Heart left ventricle (tissue), 13 donors: ENCODE measurements around the gene ARID2.

ENCODE experiments used
- POLR2A ChIP-seq, 2 donors: fragments of 450-650 bp; IDR thresholded peaks; one replicate each; pipeline ENCODE4 v1.6.1; 2017; ENCODE audit warnings: antibody characterized with exemption in 2 of 2, mild to moderate bottlenecking in 2 of 2, moderate library complexity in 2 of 2
- TF ChIP-seq, protein P1 (sequence below), 12 donors: fragments of 200-600 bp; sonication (generic) in 4 of 12; IDR thresholded peaks; one replicate each; pipeline versions ENCODE4 v1.5.0 to v1.8.0; 2018 to 2022; ENCODE audit warnings: antibody characterized with exemption in 12 of 12, mild to moderate bottlenecking in 5 of 12
- donor health status: ischemic (EF 13 %, LVEDD 7.1; RV severe dilation, severe dysfunction).
- donor health status: DM: no; HTN: yes; CAD: no.
- donor health status: DM: no; HTN: no; CAD: no.
- donor health status: ischemic (EF 25% LVEDD 6.9; RV normal size, moderate dysfunction).
- donor health status: ischemic (EF 25% LVEDD 5.7; RV mildly dilated, moderate dysfunction).
- donor health status: ischemic (EF 35%, LVEDD 5.7; RV mildly dilated, moderate dysfunction).
- donor health status: nonischemic (EF 11% LVEDD 7.7; RV severe dilation, severe dysfunction).
- donor health status: DM: yes; HTN: yes; CAD: no.
- donor health status: PGD.
- donor health status: ischemic (EF 29% LVEDD 5.4; RV normal size, mild dysfunction).
- donor health status: nonischemic (EF 23%, LVEDD 6.1; RV moderate dilation, normal function).

GRCh38 chr12:45773747-45774146 lies 44.2 kb downstream of the ARID2 start:
- TF ChIP-seq, protein P1, sequence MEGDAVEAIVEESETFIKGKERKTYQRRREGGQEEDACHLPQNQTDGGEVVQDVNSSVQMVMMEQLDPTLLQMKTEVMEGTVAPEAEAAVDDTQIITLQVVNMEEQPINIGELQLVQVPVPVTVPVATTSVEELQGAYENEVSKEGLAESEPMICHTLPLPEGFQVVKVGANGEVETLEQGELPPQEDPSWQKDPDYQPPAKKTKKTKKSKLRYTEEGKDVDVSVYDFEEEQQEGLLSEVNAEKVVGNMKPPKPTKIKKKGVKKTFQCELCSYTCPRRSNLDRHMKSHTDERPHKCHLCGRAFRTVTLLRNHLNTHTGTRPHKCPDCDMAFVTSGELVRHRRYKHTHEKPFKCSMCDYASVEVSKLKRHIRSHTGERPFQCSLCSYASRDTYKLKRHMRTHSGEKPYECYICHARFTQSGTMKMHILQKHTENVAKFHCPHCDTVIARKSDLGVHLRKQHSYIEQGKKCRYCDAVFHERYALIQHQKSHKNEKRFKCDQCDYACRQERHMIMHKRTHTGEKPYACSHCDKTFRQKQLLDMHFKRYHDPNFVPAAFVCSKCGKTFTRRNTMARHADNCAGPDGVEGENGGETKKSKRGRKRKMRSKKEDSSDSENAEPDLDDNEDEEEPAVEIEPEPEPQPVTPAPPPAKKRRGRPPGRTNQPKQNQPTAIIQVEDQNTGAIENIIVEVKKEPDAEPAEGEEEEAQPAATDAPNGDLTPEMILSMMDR (IDR thresholded peaks at IDR 0.05) = no peak
- TF ChIP-seq POLR2A (IDR thresholded peaks at IDR 0.05) = no peak
